HG02571 (cell line): ENCODE data around the gene ABCD1.
"Not testable (repeated sequence)": the region's sequence is repeated elsewhere in the genome, so short reads cannot be mapped to it uniquely, and the experiment has no call there.

Source experiments
- ATAC-seq: cut with Tn5 transposase; IDR thresholded peaks from one replicate; pipeline ENCODE4 v1.9.1; 2021; ENCODE audit warnings: mild to moderate bottlenecking, moderate library complexity; ENCODE audit not compliant: unreplicated experiment

The ABCD1 gene

GRCh38 chrX:153746991-153747390, 22.3 kb downstream of the ABCD1 start:
- ATAC-seq = not testable (repeated sequence)

GRCh38 chrX:153749017-153749416, 24.4 kb downstream of the ABCD1 start:
- ATAC-seq = not testable (repeated sequence)

GRCh38 chrX:153750127-153750774, 25.6 kb downstream of the ABCD1 start:
- ATAC-seq = no peak

- ATAC-seq = no peak
Observed at GRCh38 chrX:153755136-153755535, 30.5 kb downstream of the ABCD1 start.

GRCh38 chrX:153761863-153762262, 37.2 kb downstream of the ABCD1 start:
- no peak for ATAC-seq

GRCh38 chrX:153762626-153763173, 38.0 kb downstream of the ABCD1 start:
- ATAC-seq = no peak

GRCh38 chrX:153763298-153763932, 38.8 kb downstream of the ABCD1 start:
- no peak for ATAC-seq

GRCh38 chrX:153763989-153764755, 39.5 kb downstream of the ABCD1 start, which contains the start of gene PLXNB3:
Gene PLXNB3, plus strand, starts transcription at chrX:153764249. Its CDS starts 1,287 bp downstream, at chrX:153765536.
- ATAC-seq = peak; percentile 68

- no peak for ATAC-seq
Observed at GRCh38 chrX:153764786-153765137, 40.1 kb downstream of the ABCD1 start.

GRCh38 chrX:153765138-153766079, 40.8 kb downstream of the ABCD1 start:
- no peak for ATAC-seq

GRCh38 chrX:153766098-153766817, 41.6 kb downstream of the ABCD1 start:
- no peak for ATAC-seq

- no peak for ATAC-seq
Observed at GRCh38 chrX:153766871-153767673, 42.4 kb downstream of the ABCD1 start.

- ATAC-seq = no peak
Observed at GRCh38 chrX:153767674-153768055, 43.0 kb downstream of the ABCD1 start.

GRCh38 chrX:153768311-153769157, 43.9 kb downstream of the ABCD1 start:
- no peak for ATAC-seq

GRCh38 chrX:153769158-153769864, 44.7 kb downstream of the ABCD1 start:
- ATAC-seq = no peak

- no peak for ATAC-seq
Observed at GRCh38 chrX:153769865-153770600, 45.4 kb downstream of the ABCD1 start.
